ENCODE measurements around the gene C1orf185.
"Not testable (repeated sequence)": the region's sequence is repeated elsewhere in the genome, so short reads cannot be mapped to it uniquely, and the experiment has no call there.

The C1orf185 gene

GRCh38 chr1:51133045-51133444, 31.0 kb downstream of the C1orf185 start:
- no peak for DNase-seq (ENCODE audit: low read depth in 2 of 3, low spot score in 2 of 3)

- DNase-seq (ENCODE audit: low read depth in 2 of 3, low spot score in 2 of 3): not testable (repeated sequence)
Observed at GRCh38 chr1:51137696-51138095, 35.7 kb downstream of the C1orf185 start.

DNA sequence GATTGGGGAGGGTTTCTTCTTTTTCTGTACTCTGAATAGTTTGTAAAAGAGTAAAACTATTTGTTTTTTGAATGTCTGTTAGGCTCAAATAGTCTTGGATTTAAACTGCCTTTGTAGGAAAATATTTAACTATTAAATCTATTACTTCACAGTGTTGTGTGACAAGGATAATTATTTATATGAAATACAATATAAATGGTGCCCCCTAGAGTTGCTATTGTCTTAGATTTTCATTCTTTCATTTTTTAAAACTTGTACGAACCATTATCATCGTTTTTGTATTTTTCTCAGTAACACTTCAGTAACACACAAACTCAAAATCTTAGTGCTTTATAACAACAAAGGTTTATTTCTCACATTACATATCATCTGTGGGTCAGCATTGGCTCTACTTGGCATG, 37.4 kb downstream of the C1orf185 start:
- DNase-seq (ENCODE audit: low read depth in 2 of 3, low spot score in 2 of 3): no peak

GRCh38 chr1:51147394-51147793, 45.4 kb downstream of the C1orf185 start:
- DNase-seq (ENCODE audit: low read depth in 2 of 3, low spot score in 2 of 3): no peak

DNA sequence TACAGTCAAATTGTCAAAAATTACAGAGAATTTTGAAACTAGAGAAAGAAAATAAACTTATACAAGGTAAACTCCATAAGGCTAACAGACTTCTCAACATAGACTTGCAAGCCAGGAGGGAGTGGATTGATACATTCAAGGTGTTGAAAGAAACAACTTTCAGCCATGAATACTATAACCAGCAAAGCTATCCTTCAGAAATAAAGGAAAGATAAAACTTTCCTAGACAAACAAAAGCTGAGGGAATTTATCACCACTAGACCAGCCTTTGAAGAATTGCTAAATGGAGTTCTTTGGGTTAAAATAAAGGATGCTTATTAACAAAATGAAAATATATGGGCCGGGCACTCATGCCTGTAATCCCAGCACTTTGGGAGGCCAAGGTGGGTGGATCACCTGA, 52.7 kb downstream of the C1orf185 start:
- no peak for DNase-seq (ENCODE audit: low read depth in 2 of 3, low spot score in 2 of 3)

- DNase-seq (ENCODE audit: low read depth in 2 of 3, low spot score in 2 of 3): no peak
Observed at GRCh38 chr1:51156752-51157151, 54.7 kb downstream of the C1orf185 start.

DNA sequence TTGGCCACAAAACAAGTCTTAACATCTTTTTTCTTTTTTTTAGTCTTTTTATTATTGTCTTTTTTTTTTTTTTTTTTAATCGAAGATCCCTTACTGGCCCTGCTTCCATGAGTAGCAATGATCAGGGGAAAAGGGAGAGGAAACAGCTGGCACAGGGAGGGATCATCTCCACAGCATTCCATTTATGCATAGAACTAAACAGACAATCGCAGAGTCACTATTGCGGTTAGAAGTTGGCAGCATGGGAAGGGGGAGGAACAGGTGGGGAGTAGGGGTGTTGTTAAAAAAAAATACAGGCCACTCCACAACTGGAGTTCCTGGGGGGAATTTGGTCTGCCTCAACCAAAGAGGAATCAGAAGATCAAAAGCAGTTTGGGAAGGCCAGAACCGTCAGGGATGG, 55.4 kb downstream of the C1orf185 start:
- DNase-seq (ENCODE audit: low read depth in 2 of 3, low spot score in 2 of 3): no peak

- DNase-seq (ENCODE audit: low read depth in 2 of 3, low spot score in 2 of 3): no peak
Observed at GRCh38 chr1:51158263-51158662, 56.2 kb downstream of the C1orf185 start.

- DNase-seq (ENCODE audit: low read depth in 2 of 3, low spot score in 2 of 3): not testable (repeated sequence)
Observed at GRCh38 chr1:51162560-51162959, 60.5 kb downstream of the C1orf185 start.

DNA sequence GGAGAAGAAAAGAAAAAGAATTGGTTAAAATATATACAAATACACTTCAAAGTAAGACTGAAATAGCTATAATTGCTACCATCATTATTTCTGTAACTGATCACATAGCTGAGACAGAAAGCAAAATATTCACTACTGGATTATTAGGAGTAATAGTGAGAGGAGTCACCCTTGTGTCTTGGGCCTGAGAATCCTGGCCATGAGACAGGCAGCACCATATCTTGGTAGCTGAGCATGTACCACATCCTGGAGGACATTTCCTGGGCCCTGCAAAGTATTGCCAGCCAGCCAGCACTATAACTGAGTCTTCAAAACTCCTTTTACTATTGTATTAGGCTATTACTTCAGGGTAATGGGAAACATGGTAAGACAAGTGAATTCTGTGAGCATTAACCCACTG, 63.5 kb downstream of the C1orf185 start:
- DNase-seq (ENCODE audit: low read depth in 2 of 3, low spot score in 2 of 3): no peak

DNA sequence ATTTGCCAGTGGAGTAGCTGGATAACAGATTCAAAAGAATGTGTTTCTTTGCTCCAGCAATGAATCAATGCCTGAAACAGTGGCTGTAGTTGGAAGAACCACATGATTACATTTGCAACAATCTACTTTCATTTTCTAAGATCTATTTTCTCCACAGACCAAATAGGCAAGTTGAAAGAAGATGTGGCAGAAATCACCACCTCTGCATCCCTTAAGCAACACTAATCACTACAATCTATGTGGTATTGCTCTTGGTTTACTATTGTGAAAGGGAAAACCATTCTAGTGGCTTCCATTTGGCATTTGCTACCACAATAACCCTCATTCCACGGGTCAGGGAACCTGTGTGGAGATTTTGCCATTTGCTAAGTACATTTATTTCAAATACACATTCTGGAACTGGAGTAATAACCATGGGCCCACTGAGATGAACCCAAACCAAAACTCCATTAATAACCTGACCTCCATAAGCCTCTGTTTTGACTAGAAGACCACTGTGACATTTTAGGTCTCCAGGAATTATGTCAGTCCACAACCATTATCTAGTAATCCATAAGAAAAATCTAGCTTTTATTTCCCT, 66.3 kb downstream of the C1orf185 start:
- no peak for DNase-seq (ENCODE audit: low read depth in 2 of 3, low spot score in 2 of 3)

GRCh38 chr1:51168936-51169335, 66.9 kb downstream of the C1orf185 start:
- no peak for DNase-seq (ENCODE audit: low read depth in 2 of 3, low spot score in 2 of 3)

GRCh38 chr1:51170342-51170741, 68.3 kb downstream of the C1orf185 start:
- DNase-seq (ENCODE audit: low read depth in 2 of 3, low spot score in 2 of 3): no peak

DNA sequence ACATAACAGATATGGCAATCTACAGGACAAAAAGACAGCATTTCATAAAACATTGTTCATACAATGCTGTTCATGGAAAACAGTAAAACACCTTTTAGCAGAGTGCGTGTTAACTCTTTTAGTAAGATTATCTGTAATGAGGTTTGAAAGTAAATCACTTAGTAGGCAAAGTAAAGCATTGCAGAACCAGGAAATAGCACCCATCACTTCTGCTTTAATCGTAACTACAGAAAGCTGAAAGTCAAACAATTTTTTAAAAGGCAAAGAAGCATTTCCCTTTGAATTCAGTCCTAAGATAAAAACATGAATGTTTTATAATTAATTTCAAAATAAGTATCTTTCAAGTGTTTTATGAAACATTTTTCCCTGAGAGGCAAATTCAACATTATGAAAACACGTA, 70.8 kb downstream of the C1orf185 start:
- no peak for DNase-seq (ENCODE audit: low read depth in 2 of 3, low spot score in 2 of 3)

- DNase-seq (ENCODE audit: low read depth in 2 of 3, low spot score in 2 of 3): no peak
Observed at GRCh38 chr1:51175278-51175677, 73.2 kb downstream of the C1orf185 start.

GRCh38 chr1:51177988-51178387, 76.0 kb downstream of the C1orf185 start:
- not testable (repeated sequence) for DNase-seq (ENCODE audit: low read depth in 2 of 3, low spot score in 2 of 3)

GRCh38 chr1:51188230-51188629, 86.2 kb downstream of the C1orf185 start:
- no peak for DNase-seq (ENCODE audit: low read depth in 2 of 3, low spot score in 2 of 3)

DNA sequence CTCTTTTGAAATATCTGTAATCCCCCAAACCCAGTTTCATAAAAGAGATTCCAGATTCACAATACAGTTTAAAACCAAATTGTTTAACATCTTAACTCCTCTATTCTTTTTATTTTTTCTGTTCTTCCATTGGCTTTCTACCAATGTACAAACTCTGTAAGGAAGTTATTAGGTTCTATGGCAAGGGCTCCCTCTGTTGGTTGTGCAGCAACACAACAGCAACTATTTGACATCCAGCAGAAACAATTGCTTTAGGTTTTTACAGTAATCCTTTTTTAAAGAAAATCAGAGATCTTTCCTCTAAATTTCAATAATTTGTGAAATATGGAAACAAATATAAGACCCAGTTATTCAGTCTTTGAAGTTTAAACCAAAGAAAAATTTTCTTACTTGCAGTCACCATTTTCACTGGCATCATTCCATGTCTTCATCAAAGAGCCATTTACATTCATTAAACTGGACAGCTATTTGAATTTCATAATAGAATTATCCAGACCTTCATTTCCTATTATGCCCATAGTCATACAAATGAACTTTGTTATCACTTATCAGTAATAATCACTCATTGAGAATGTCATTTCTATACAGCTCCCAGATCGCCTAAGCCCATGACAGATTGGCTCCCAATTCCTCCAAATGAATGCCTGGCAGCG, 87.5 kb downstream of the C1orf185 start:
- no peak for DNase-seq (ENCODE audit: low read depth in 2 of 3, low spot score in 2 of 3)

DNA sequence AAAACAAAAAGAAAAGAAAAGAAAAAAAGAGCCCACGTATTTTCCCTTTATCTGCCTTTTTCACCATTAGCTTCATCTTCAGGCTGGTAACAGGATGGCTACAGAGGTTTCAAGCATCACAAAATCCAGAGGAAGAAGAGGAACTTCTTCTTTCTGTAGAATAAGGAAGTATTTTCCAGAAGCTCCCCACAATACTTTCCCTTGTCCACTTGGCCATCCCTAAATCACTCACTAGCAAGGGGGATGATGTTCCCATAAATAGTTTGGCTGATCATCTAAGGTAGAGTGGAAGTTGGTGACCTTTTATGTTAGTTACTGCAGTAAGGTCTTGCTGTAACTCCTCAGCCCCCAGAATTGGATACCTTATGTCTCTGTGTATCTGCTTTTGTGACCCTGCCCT, 88.9 kb downstream of the C1orf185 start:
- no peak for DNase-seq (ENCODE audit: low read depth in 2 of 3, low spot score in 2 of 3)

DNA sequence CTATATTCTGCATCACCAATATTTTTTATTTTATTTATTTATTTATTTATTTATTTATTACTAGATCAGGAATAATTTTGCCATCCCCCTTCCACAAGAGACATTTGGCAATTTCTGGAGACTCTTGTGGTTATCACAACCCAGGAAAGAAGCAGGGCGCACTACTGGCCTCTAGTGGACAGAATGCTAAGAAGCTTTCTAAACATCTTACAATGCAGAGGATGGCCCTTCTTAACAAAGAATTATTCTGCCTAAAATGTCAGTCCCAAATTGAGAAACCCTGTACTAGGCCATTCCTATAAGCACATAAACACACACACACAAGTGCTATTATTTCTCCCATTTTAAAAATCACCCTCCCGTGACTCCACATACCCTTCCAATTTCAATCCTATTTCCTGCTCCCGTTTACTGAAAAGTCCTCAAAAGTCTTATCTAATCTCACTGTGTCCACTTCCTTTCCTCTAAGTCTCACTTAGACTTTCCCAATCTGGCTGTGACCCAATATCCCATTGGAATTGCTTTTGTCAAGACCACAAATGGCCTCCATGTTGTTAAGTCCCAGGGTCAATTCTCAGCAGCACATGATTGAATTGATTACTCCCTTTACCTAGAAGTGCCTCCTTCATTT, 90.3 kb downstream of the C1orf185 start:
- peak in 1 of 3 experiments; percentile 26 for DNase-seq (ENCODE audit: low read depth in 2 of 3, low spot score in 2 of 3)

DNA sequence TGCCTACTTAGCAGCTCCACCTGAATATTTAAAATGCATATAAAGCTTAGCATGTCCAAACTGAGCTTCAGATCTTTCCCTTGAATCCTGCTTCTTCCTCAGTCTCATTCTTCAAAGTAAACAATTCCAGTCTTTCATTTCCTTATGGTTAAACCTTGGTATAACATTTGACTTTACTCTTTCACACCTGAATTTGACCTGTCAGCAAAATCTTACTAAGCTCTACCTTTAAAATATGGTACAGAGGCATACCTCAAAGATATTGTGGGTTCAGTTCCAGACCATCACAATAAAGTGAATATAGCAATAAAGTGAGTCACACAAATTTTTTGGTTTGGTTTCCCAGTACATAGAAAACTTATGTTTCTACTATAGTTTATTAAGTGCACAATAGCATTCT, 91.5 kb downstream of the C1orf185 start:
- DNase-seq (ENCODE audit: low read depth in 2 of 3, low spot score in 2 of 3): no peak
